C4-2B (cell line): ENCODE measurements around the gene RGCC.

Experiments used
- ZFX ChIP-seq: fragments of 450-650 bp; IDR thresholded peaks from 2 replicates; pipeline ENCODE4 v1.6.1; 2017
- TF ChIP-seq, protein P1 (sequence below): fragments of 450-650 bp; conservative IDR thresholded peaks from 2 replicates; pipeline ENCODE4 v1.5.1; 2017; ENCODE audit warnings: mild to moderate bottlenecking

DNA sequence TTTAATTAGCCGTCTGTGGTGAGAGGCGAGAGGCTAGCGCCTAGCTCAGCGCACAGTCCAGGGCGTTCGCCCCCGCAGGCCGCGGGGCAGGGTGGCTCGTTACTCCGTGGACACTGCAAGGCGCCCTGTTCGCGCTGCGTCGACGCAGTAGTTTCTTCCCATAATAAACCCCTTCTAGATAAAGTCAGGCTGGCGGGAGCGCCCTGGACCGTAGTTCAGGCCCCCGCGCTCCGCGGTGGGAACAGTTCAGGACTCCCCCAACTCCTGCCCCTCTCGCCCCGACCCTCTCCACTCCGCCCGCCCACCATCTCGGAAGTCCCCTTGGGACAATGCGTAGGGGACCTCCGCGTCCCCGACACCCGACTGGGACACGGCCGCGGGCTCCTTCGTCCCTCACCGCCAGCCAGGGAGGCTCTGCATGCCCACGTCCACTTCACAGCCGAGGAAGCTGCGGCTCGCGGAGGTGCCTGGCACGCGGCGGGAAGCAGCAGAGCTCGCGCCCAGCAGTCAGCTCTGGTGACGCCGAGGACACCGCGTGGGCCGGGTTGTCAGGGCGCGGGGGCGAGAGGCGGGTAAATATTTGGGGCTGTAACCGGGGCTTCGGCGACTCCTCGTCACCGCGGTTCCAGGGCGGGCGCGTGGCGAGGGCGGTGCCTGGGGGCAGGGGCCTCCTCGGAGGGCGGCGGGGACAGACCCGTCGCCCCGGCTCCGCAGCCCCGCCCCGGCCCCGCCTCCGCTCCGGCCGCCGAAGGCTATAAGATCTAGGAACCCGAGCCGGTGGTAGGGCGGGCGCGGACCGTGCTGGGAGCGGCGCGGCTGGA, at the start of gene RGCC:
- TF ChIP-seq, protein P1, sequence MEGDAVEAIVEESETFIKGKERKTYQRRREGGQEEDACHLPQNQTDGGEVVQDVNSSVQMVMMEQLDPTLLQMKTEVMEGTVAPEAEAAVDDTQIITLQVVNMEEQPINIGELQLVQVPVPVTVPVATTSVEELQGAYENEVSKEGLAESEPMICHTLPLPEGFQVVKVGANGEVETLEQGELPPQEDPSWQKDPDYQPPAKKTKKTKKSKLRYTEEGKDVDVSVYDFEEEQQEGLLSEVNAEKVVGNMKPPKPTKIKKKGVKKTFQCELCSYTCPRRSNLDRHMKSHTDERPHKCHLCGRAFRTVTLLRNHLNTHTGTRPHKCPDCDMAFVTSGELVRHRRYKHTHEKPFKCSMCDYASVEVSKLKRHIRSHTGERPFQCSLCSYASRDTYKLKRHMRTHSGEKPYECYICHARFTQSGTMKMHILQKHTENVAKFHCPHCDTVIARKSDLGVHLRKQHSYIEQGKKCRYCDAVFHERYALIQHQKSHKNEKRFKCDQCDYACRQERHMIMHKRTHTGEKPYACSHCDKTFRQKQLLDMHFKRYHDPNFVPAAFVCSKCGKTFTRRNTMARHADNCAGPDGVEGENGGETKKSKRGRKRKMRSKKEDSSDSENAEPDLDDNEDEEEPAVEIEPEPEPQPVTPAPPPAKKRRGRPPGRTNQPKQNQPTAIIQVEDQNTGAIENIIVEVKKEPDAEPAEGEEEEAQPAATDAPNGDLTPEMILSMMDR, result no peak
- TF ChIP-seq ZFX, result no peak
